GM13977 (cell line): ENCODE results near the gene AK2.
"Not testable (repeated sequence)": the region's sequence is repeated elsewhere in the genome, so short reads cannot be mapped to it uniquely, and the experiment has no call there.

Experiments used
- DNase-seq: peaks from one replicate; pipeline ENCODE4 v3.0.0; 2012; ENCODE audit warnings: low spot score
- CTCF ChIP-seq: IDR thresholded peaks from 2 replicates; pipeline ENCODE4 v1.5.1; 2012; ENCODE audit warnings: mild to moderate bottlenecking, control low read depth; ENCODE audit not compliant: insufficient read depth; ENCODE audit errors: extremely low read depth, missing control alignments
- in situ Hi-C: fragments of 300-500 bp; cut with MboI; formaldehyde crosslinking; loops from one replicate; pipeline ENCODE4 v1.12.0; 2022; ENCODE audit warnings: low sequenced_read_pairs, low pct_unique_long_range_greater_than_20kb, mixed read lengths, inconsistent platforms; ENCODE audit not compliant: unreplicated experiment

AK2 gene

GRCh38 chr1:33080373-33080772 is 43.7 kb upstream of the AK2 start:
- no peak for TF ChIP-seq CTCF
- no peak for DNase-seq
- in situ Hi-C loops: no loop called here

- TF ChIP-seq CTCF: no peak
- in situ Hi-C loops: loop anchor here (10.0 kb wide), 1 partner anchor 143 kb away; no protein-coding TSS in a partner anchor
- DNase-seq: no peak
These were observed 41.4 kb upstream of the AK2 start for GRCh38 chr1:33078030-33078591.

- TF ChIP-seq CTCF: no peak
- no peak for DNase-seq
- in situ Hi-C loops: loop anchor here (10.0 kb wide), 1 partner anchor 140 kb away; no protein-coding TSS in a partner anchor
These were observed 37.7 kb upstream of the AK2 start for GRCh38 chr1:33074193-33074945.

- TF ChIP-seq CTCF: no peak
- no peak for DNase-seq
- in situ Hi-C loops: loop anchor here (10.0 kb wide), 1 partner anchor 138 kb away; no protein-coding TSS in a partner anchor
These were observed 36.0 kb upstream of the AK2 start for GRCh38 chr1:33072707-33073106.

GRCh38 chr1:33070628-33071027 is 33.9 kb upstream of the AK2 start:
- in situ Hi-C loops: loop anchor here (10.0 kb wide), 1 partner anchor 136 kb away; no protein-coding TSS in a partner anchor
- no peak for TF ChIP-seq CTCF
- DNase-seq: no peak

- DNase-seq, in situ Hi-C loops: not testable (repeated sequence)
These were observed 31.4 kb upstream of the AK2 start for GRCh38 chr1:33068108-33068507.

GRCh38 chr1:33066477-33066876 is 29.8 kb upstream of the AK2 start:
- in situ Hi-C loops: not testable (repeated sequence)

More at GRCh38 chr1:33066477-33066876, 29.8 kb upstream of the AK2 start:
- not testable (repeated sequence) for DNase-seq
